HG03469 (cell line): ENCODE data around the gene CAMTA1.

Experiments
- ATAC-seq: cut with Tn5 transposase; IDR thresholded peaks from one replicate; pipeline ENCODE4 v1.9.1; 2021; ENCODE audit warnings: mild to moderate bottlenecking, moderate library complexity, moderate number of reproducible peaks; ENCODE audit not compliant: unreplicated experiment

The CAMTA1 gene

GRCh38 chr1:7628273-7628672, 843.0 kb downstream of the CAMTA1 start:
- ATAC-seq, result no peak

DNA sequence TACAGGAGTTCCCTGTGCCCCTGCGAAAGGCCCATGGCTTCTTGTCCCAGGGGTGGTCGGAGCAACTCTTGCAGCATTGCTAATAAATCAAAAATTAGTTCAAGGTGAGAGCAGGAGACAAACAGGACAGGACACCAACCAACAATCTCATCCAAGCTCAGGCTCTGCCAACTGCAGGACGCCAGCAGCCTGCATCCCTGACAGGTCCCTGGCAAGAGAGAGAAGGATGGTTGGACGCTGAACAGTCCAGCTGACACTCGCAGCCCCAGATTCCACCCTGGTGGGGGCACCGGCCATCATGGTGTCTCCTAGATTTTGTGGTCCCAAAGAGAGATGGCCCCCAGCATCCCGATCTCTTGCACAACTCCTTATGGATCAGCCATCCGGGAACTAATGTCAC, 843.8 kb downstream of the CAMTA1 start:
- ATAC-seq, result no peak

DNA sequence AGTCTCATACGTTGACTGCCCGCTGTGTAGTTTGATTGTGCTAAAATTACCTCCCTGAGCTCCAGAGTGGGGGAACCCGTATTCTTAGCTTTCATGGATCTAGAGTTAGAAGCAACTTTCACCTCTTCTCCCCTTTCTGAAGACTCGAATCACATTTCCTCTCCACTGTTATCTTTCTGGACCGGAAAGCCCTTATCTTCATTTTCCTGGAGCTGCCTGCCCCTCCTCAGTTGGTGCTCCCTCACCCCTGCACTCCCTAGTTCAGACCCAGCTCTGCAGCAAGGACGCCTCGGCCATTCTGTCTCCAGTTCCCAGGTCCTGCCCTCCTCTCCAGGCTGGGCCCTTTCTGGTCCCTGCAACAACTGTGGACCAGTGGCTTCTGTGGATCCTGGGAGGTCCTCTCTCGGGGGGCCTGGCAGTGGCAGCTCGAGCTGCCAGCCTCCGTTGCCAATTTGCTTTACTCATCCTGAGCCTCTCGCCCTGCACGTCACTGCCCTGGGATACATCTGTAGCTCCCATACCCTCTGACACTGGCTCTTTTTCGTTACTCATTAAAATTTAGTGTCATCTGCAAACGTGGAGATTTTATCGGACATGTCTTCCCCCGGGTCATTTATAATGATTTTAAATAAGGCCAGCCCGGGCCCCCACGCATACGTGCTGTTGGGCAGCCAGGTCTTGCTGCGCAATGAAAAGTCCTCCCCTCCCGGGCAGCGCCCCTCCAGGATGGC, 844.4 kb downstream of the CAMTA1 start:
- ATAC-seq, result no peak

GRCh38 chr1:7630378-7630777, 845.1 kb downstream of the CAMTA1 start:
- no peak for ATAC-seq

- ATAC-seq, result no peak
These were observed 846.9 kb downstream of the CAMTA1 start for GRCh38 chr1:7632176-7632575.

DNA sequence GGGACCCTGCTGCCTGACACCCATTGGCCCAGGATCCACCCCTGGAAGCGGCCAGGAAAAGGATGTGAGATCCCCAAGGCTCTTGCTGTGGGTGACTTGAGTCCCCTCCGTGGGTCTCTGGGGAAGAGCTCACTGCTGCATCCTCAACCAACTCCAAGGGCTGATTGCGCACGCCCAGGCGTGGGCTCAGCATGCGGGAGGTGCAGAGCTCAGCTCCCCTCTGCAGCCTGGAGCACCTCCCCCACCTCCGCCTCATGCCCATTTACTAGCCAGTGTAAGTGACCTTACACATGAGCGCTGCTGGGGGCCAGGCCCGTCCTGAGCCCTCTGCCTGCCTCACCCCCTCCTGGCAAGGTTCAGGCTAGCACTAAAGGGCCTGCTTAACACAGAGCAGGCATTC, 847.4 kb downstream of the CAMTA1 start:
- ATAC-seq, result no peak

DNA sequence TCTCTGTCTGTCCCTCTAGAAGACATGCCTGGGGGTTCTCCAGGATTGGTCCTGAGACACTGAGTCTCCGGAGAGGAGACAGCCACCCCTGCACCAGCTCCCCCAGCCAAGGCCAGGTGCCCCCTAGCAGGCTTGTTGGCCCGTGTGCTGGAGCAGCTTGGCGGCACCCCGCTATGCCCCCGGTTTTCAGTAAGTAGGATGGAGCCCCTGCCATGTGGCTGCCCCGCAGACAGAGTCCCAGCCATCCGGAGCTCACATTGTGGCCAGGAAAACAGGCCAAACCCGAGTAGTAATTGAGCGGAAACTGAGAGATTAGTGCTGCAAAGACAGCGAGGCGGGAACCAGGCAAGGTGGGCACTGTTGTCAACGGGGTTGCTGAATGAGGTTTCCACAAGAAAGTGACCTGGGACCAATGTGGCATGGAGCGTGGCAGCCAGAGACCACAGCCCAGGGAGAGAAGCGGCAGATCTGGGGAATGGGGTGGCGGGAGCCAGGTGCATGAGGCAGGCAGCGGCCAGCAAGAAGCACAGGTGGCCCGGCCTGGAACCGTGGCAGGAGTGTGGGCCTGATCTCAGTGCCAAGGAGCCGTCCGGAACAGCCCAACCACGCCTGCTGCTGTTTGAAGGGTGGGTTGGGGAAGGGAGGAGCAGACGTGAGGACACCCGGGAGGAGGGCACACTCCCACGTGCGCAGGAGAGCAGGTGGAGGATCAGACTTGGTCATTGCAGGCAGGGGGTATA, 848.4 kb downstream of the CAMTA1 start:
- no peak for ATAC-seq

GRCh38 chr1:7634546-7635240, 849.4 kb downstream of the CAMTA1 start:
- ATAC-seq, result no peak

DNA sequence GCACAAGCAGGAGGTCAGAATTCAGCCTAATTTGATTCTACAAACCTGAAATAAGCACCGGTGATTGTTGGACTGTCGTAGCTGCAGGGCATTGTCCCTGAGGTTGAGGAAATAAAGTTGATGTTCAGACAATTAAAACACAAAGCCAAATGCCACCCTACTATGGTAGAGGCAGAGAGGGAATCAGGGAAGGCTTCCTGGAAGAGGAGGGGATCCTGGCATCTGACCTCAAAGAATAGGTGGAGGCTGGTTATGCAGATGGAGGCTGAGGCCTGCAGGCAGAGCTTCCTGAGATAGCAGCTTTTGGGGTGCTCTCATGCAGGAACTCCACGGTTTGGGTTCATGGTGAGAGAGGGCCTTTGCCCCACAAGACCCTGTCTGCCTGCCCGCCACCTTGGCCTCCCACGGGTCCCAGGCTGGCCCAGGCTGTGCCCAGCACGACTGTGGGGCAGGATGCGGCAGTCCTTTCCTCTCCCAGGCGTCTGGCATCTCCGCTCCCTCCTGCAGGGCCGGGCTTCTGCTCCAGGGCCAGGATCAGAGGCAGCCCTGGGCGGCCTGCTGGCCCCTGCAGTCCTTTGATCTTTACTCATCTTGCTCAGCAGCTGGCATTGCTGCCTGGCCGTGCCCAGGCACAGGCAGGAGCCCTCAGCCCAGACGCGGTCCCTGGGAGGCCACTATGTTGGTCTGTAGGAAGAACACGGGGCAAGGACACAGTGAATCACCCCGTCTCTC, 851.7 kb downstream of the CAMTA1 start:
- ATAC-seq, result no peak

GRCh38 chr1:7638078-7638477, 852.8 kb downstream of the CAMTA1 start:
- no peak for ATAC-seq

- no peak for ATAC-seq
These were observed 854.3 kb downstream of the CAMTA1 start for GRCh38 chr1:7639435-7640131.

GRCh38 chr1:7640350-7640749, 855.1 kb downstream of the CAMTA1 start:
- no peak for ATAC-seq

GRCh38 chr1:7640920-7641585, 855.8 kb downstream of the CAMTA1 start:
- no peak for ATAC-seq

GRCh38 chr1:7641587-7642417, 856.5 kb downstream of the CAMTA1 start:
- ATAC-seq, result no peak

DNA sequence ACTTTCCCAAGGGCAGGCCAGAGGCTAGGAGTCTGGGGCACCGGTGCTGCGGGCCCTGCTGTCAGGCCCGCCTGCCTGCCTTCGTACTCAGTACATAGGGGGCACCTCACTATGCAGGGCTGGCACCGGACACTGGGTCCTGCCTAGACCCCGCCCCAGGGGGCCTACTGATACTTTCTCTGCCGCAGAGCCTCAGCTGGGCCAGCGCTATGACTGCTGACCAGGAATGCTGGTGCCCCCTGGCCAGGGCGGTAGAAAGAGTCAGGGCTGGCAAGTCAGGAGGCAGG, 857.1 kb downstream of the CAMTA1 start:
- ATAC-seq, result no peak

DNA sequence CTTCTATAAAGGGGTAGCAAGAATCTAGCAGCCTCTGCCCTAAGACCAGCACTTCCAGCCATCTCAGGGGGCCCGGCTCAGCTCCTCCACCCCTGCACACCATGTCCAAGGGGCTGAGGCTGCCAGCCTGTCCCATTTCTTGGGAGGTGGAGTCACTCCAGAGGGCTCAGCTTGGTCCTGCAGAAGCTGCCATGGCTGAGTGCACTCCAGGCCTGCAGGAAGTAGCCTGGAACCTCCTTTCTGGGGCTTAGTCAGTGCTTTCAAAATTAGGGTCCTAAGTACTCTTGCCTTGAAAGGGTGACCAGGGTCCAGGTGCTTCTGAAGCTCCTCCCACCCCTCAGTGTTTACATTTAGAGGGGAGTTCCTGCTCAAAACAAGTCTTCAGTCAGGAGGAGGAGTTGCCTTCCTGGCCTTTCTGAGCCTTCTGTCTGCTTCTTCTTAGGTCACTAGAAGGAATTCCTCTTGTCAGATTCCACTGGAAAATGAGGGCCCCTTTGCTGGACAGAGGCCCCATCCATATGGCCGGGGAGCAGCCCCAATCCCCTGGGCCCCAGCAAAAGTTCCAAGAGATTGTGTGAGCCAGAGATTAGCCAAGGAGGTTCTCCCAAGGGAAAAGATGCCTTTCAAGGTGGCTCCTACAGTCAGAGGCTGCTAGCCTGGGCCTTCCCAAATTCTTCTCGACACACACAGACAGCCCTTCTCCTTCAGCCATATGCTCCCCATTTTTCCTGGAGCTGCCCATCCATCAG, 857.7 kb downstream of the CAMTA1 start:
- ATAC-seq, result no peak

- no peak for ATAC-seq
These were observed 858.3 kb downstream of the CAMTA1 start for GRCh38 chr1:7643530-7643929.

DNA sequence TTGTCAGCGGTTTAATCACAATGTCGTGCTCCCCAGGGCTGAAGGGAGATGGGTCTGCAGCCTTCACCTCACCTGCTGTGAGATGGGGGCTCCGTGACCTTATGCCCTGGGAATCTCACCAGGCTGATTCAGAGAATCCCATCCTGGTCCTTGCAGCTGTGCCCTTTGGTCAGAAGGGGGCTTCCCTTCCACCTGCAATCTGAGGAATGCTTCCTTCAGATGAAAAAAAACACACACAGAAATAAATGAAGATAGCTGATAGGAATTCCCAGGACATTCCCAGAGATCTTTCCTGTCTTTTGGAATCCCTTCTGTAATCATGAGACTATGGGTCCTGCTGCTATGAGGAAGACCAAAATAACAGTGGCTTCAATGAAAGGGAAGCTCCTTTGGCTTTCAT, 858.8 kb downstream of the CAMTA1 start:
- no peak for ATAC-seq
